ENCODE measurements around the gene SMIM13.

DNA sequence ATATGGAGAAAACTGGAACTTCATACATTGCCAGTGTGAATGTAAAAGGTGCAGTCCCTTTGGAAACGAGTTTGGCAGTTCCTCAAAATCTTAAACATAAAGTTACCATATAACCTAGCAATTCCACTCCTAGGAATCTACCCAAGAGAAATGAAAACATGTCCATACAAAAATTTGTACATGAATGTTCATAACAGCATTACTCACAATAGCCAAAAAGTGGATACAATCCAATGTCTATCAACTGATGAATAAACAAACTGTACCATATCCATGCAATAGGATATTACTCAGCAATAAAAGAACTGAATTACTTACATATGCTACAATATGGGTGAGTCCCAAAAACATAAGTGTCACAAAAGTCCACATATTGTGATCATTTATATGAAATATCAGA is 66.6 kb downstream of the SMIM13 start:
- no peak for TF ChIP-seq POLR2A (IDR thresholded peaks at IDR 0.05)
- TF ChIP-seq, protein P1, sequence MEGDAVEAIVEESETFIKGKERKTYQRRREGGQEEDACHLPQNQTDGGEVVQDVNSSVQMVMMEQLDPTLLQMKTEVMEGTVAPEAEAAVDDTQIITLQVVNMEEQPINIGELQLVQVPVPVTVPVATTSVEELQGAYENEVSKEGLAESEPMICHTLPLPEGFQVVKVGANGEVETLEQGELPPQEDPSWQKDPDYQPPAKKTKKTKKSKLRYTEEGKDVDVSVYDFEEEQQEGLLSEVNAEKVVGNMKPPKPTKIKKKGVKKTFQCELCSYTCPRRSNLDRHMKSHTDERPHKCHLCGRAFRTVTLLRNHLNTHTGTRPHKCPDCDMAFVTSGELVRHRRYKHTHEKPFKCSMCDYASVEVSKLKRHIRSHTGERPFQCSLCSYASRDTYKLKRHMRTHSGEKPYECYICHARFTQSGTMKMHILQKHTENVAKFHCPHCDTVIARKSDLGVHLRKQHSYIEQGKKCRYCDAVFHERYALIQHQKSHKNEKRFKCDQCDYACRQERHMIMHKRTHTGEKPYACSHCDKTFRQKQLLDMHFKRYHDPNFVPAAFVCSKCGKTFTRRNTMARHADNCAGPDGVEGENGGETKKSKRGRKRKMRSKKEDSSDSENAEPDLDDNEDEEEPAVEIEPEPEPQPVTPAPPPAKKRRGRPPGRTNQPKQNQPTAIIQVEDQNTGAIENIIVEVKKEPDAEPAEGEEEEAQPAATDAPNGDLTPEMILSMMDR (IDR thresholded peaks at IDR 0.05) = no peak

Measured in heart left ventricle (tissue), 13 donors.